HG02981 (cell line): ENCODE measurements around the gene IL23R.
"Not testable (repeated sequence)": the region's sequence is repeated elsewhere in the genome, so short reads cannot be mapped to it uniquely, and the experiment has no call there.

Experiments
- ATAC-seq: cut with Tn5 transposase; IDR thresholded peaks from one replicate; pipeline ENCODE4 v1.9.1; 2021; ENCODE audit warnings: mild to moderate bottlenecking, moderate library complexity; ENCODE audit not compliant: unreplicated experiment

The IL23R gene

GRCh38 chr1:67147973-67148372, 18.3 kb upstream of the IL23R start:
- ATAC-seq, result not testable (repeated sequence)

GRCh38 chr1:67148516-67149178, 17.6 kb upstream of the IL23R start:
- ATAC-seq, result peak; percentile 17

GRCh38 chr1:67149179-67149770, 17.0 kb upstream of the IL23R start:
- ATAC-seq, result peak; percentile 88

GRCh38 chr1:67150931-67151330, 15.3 kb upstream of the IL23R start:
- no peak for ATAC-seq

GRCh38 chr1:67158401-67158800, 7.9 kb upstream of the IL23R start:
- ATAC-seq, result no peak

- ATAC-seq, result no peak
Measured at GRCh38 chr1:67159233-67159632, 7.0 kb upstream of the IL23R start.

GRCh38 chr1:67162954-67163353, 3.3 kb upstream of the IL23R start:
- peak; percentile 59 for ATAC-seq

GRCh38 chr1:67165468-67166041, 699 bp upstream of the IL23R start:
- ATAC-seq, result no peak

- ATAC-seq, result peak; percentile 54
Measured at GRCh38 chr1:67169496-67169895, 3.2 kb downstream of the IL23R start.

- no peak for ATAC-seq
Measured at GRCh38 chr1:67169932-67170331, 3.7 kb downstream of the IL23R start.

GRCh38 chr1:67170751-67171573, 4.7 kb downstream of the IL23R start:
- no peak for ATAC-seq

GRCh38 chr1:67171574-67171955, 5.3 kb downstream of the IL23R start:
- no peak for ATAC-seq

- no peak for ATAC-seq
Measured at GRCh38 chr1:67171978-67172377, 5.7 kb downstream of the IL23R start.

- ATAC-seq, result no peak
Measured at GRCh38 chr1:67173988-67174387, 7.7 kb downstream of the IL23R start.

GRCh38 chr1:67174716-67175284, 8.5 kb downstream of the IL23R start:
- no peak for ATAC-seq

- ATAC-seq, result no peak
Measured at GRCh38 chr1:67175530-67176087, 9.4 kb downstream of the IL23R start.

GRCh38 chr1:67184838-67185421, 18.7 kb downstream of the IL23R start:
- no peak for ATAC-seq

GRCh38 chr1:67188137-67188536, 21.9 kb downstream of the IL23R start:
- no peak for ATAC-seq

GRCh38 chr1:67189953-67190352, 23.7 kb downstream of the IL23R start:
- ATAC-seq, result no peak

GRCh38 chr1:67190410-67190809, 24.2 kb downstream of the IL23R start:
- no peak for ATAC-seq

GRCh38 chr1:67190942-67191341, 24.7 kb downstream of the IL23R start:
- ATAC-seq, result no peak
